Measurements from ENCODE around the gene WASF3. TPM values are rescaled to one million over a fixed set of nuclear protein-coding genes. Genes with fewer than 3 reads are reported as not detected.

The WASF3 gene
- total RNA-seq, 1 experiment from 2014 or later = 0.31 TPM

DNA sequence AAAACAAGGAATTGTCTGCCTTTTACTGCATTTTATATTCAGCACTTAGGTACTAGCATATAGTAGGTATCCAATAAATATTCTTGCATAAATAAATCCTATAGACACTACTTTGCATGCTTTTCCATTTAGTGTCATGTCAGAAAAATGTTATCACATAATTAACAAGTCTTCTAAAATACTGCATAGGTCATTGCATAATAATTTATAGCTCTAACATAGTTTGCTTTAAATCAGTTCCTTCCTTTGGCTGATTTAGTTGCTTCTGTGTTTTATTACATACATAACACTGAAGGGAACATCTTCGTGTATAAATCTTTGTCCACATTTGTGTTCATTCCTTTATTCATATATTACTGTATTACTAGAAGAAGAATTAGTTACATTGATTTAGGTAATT is 36.2 kb downstream of the WASF3 start:
- H3K36me3 ChIP-seq (ENCODE audit: low read depth) = no peaks in the 10 kb centered on the region
- no peak overlapping the region for H3K4me3 ChIP-seq
- ChIA-PET POLR2A (ENCODE audit: unreplicated experiment) (no interaction called here), CTCF (no interaction called here)
- TF ChIP-seq CTCF (conservative IDR thresholded peaks at IDR 0.05) = no peak
- H4K20me1 ChIP-seq (ENCODE audit: insufficient read depth) = no peaks in the 10 kb centered on the region
- BruUV-seq (replicated peaks) = no TSS peak
- H3F3A ChIP-seq (ENCODE audit: insufficient read depth, low read depth) = no peaks in the 10 kb centered on the region
- no peak overlapping the region for H3K4me2 ChIP-seq
- H3K9me2 ChIP-seq (ENCODE audit: insufficient read depth) = no peaks in the 10 kb centered on the region
- intact Hi-C loops (cut with micrococcal nuclease; ENCODE audit: unreplicated experiment) = no loop called here
- 0 out of 2 replicates have a peak, but pooled peaks cover 4% of the 10 kb centered on the region for H3K27me3 ChIP-seq (ENCODE audit: insufficient read depth, low read depth)
- H2AFZ ChIP-seq = no peak overlapping the region
- DNase-seq = no peak
- H3K9me3 ChIP-seq (ENCODE audit: insufficient read depth, low read depth) = no peaks in the 10 kb centered on the region; the same call in 1 of the 2 replicates
- no peaks in the 10 kb centered on the region for H3K4me1 ChIP-seq (replicated peaks; ENCODE audit: insufficient read depth)
- no peaks in the 10 kb centered on the region for H3K79me2 ChIP-seq (ENCODE audit: low read depth)
- no peak overlapping the region for H3K27ac ChIP-seq

- no peak for DNase-seq
- no peaks in the 10 kb centered on the region for H3K9me2 ChIP-seq (ENCODE audit: insufficient read depth)
- no peak overlapping the region for H3K4me3 ChIP-seq
- H3K9me3 ChIP-seq (ENCODE audit: insufficient read depth, low read depth) = no peaks in the 10 kb centered on the region; the same call in 1 of the 2 replicates
- no peaks in the 10 kb centered on the region for H3K36me3 ChIP-seq (ENCODE audit: low read depth)
- POLR2A ChIA-PET (ENCODE audit: unreplicated experiment) = no interaction called here
- no peaks in the 10 kb centered on the region for H4K20me1 ChIP-seq (ENCODE audit: insufficient read depth)
- H3K4me2 ChIP-seq = no peak overlapping the region
- CTCF ChIA-PET = no interaction called here
- H3K4me1 ChIP-seq (replicated peaks; ENCODE audit: insufficient read depth) = no peaks in the 10 kb centered on the region
- no peak overlapping the region for H3K27ac ChIP-seq
- BruUV-seq (replicated peaks) = no TSS peak
- no peak overlapping the region for H2AFZ ChIP-seq
- H3F3A ChIP-seq (ENCODE audit: insufficient read depth, low read depth) = no peaks in the 10 kb centered on the region
- intact Hi-C loops (cut with micrococcal nuclease; ENCODE audit: unreplicated experiment) = no loop called here
- H3K27me3 ChIP-seq (ENCODE audit: insufficient read depth, low read depth) = 0 out of 2 replicates have a peak, but pooled peaks cover 4% of the 10 kb centered on the region
- H3K79me2 ChIP-seq (ENCODE audit: low read depth) = no peaks in the 10 kb centered on the region
- TF ChIP-seq CTCF (conservative IDR thresholded peaks at IDR 0.05) (no peak), EZH2 (IDR thresholded peaks at IDR 0.05; ENCODE audit: low read depth) (no peak)
Observed at GRCh38 chr13:26594363-26594762, 36.9 kb downstream of the WASF3 start.

- intact Hi-C loops (cut with micrococcal nuclease; ENCODE audit: unreplicated experiment) = no loop called here
- H3K27ac ChIP-seq = no peak overlapping the region
- no peaks in the 10 kb centered on the region for H3K79me2 ChIP-seq (ENCODE audit: low read depth)
- H3K9me3 ChIP-seq (ENCODE audit: insufficient read depth, low read depth) = no peaks in the 10 kb centered on the region
- ChIA-PET POLR2A (ENCODE audit: unreplicated experiment) (interaction anchor here (0.6 kb wide), 1 partner anchor 36 kb away, joined by 11 read pairs; no protein-coding TSS in a partner anchor), CTCF (no interaction called here)
- no TSS peak for BruUV-seq (replicated peaks)
- no peak overlapping the region for H3K4me3 ChIP-seq
- DNase-seq = no peak
- H3K9me2 ChIP-seq (ENCODE audit: insufficient read depth) = no peaks in the 10 kb centered on the region
- H3K4me2 ChIP-seq = no peak overlapping the region
- H4K20me1 ChIP-seq (ENCODE audit: insufficient read depth) = no peaks in the 10 kb centered on the region
- no peak for TF ChIP-seq EZH2 (IDR thresholded peaks at IDR 0.05; ENCODE audit: low read depth)
- no peak for TF ChIP-seq CTCF (conservative IDR thresholded peaks at IDR 0.05)
- H2AFZ ChIP-seq = no peak overlapping the region
- no peaks in the 10 kb centered on the region for H3K4me1 ChIP-seq (replicated peaks; ENCODE audit: insufficient read depth)
- no peaks in the 10 kb centered on the region for H3K36me3 ChIP-seq (ENCODE audit: low read depth)
- H3K27me3 ChIP-seq (ENCODE audit: insufficient read depth, low read depth) = no peaks in the 10 kb centered on the region
- no peaks in the 10 kb centered on the region for H3F3A ChIP-seq (ENCODE audit: insufficient read depth, low read depth)
Observed at GRCh38 chr13:26596458-26596857, 39.0 kb downstream of the WASF3 start.
